SJSA1 (cell line): ENCODE measurements around the gene KLK6. TPM values are rescaled to one million over a fixed set of nuclear protein-coding genes. Genes with fewer than 3 reads are reported as not detected.
"Not testable (repeated sequence)": the region's sequence is repeated elsewhere in the genome, so short reads cannot be mapped to it uniquely, and the experiment has no call there.

Experiments used
- DNase-seq, 2 experiments: peaks; one replicate each; pipeline ENCODE4 v3.0.0-alpha.2; 2015 to 2020; ENCODE audit warnings: low spot score in 2 of 2, low read depth in 1 of 2
- H3K27ac ChIP-seq: fragments of 250-450 bp; sonication (Bioruptor Pico); 2 replicates; pipeline ENCODE4 v1.5.1; 2020; ENCODE audit warnings: mild to moderate bottlenecking, moderate library complexity
- H3K27me3 ChIP-seq: fragments of 250-450 bp; sonication (Bioruptor Pico); replicated peaks from 2 replicates; pipeline ENCODE4 v1.5.1; 2020; ENCODE audit warnings: mild to moderate bottlenecking, moderate library complexity
- H3K36me3 ChIP-seq: fragments of 250-450 bp; sonication (Bioruptor Pico); 2 replicates; pipeline ENCODE4 v1.5.1; 2020; ENCODE audit warnings: mild to moderate bottlenecking
- H3K4me1 ChIP-seq: fragments of 250-450 bp; sonication (Bioruptor Pico); replicated peaks from 2 replicates; pipeline ENCODE4 v1.6.1; 2021; ENCODE audit warnings: mild to moderate bottlenecking
- H3K4me3 ChIP-seq: fragments of 250-450 bp; sonication (Bioruptor Pico); 2 replicates; pipeline ENCODE4 v1.5.1; 2020; ENCODE audit warnings: mild to moderate bottlenecking
- H3K9me3 ChIP-seq: fragments of 250-450 bp; sonication (Bioruptor Pico); replicated peaks from 2 replicates; pipeline ENCODE4 v1.5.1; 2020; ENCODE audit warnings: mild to moderate bottlenecking
- total RNA-seq: library from RNA; depleted of rRNA; stranded (reverse); fragments of >200 nt; shearing (Covaris generic); gene quantifications from 2 replicates; pipeline ENCODE4 v1.2.3, GENCODE V29; 2014

KLK6 gene
- total RNA-seq, 1 experiment from 2014 or later, result not detected

GRCh38 chr19:51002542-51003311, 33.3 kb upstream of the KLK6 start:
- no peak overlapping the region for H3K27ac ChIP-seq
- 0 out of 2 replicates have a peak, but pooled peaks cover 4% of the 10 kb centered on the region for H3K27me3 ChIP-seq
- H3K9me3 ChIP-seq, result no peaks in the 10 kb centered on the region
- H3K4me1 ChIP-seq, result no peaks in the 10 kb centered on the region
- no peak overlapping the region for H3K4me3 ChIP-seq
- no peak for DNase-seq
- no peaks in the 10 kb centered on the region for H3K36me3 ChIP-seq

- Histone ChIP-seq H3K9me3 (no peaks in the 10 kb centered on the region), H3K4me1 (no peaks in the 10 kb centered on the region), H3K4me3 (no peak overlapping the region), H3K36me3 (no peaks in the 10 kb centered on the region), H3K27ac (no peak overlapping the region), H3K27me3 (0 out of 2 replicates have a peak, but pooled peaks cover 4% of the 10 kb centered on the region)
- no peak for DNase-seq
These were observed 32.7 kb upstream of the KLK6 start for GRCh38 chr19:51002089-51002532.

- Histone ChIP-seq H3K4me1 (no peaks in the 10 kb centered on the region), H3K9me3 (no peaks in the 10 kb centered on the region), H3K4me3 (no peak within 1 kb of the TSS), H3K27me3 (0 out of 2 replicates have a peak, but pooled peaks cover 4% of the 10 kb centered on the region), H3K27ac (no peak within 1 kb of the TSS), H3K36me3 (no peaks in the 10 kb centered on the region)
- DNase-seq, result no peak
These were observed 32.1 kb upstream of the KLK6 start, which contains the start of gene KLK8 for GRCh38 chr19:51001515-51001914. Gene KLK8, minus strand, starts transcription at chr19:51001604. Its CDS starts 437 bp downstream, at chr19:51001167.

GRCh38 chr19:51000981-51001380, 31.6 kb upstream of the KLK6 start:
- DNase-seq, result no peak
- Histone ChIP-seq H3K4me1 (no peaks in the 10 kb centered on the region), H3K36me3 (no peaks in the 10 kb centered on the region), H3K27me3 (0 out of 2 replicates have a peak, but pooled peaks cover 4% of the 10 kb centered on the region), H3K4me3 (no peak overlapping the region), H3K9me3 (no peaks in the 10 kb centered on the region), H3K27ac (no peak overlapping the region)

GRCh38 chr19:51000426-51000825, 31.0 kb upstream of the KLK6 start:
- no peak for DNase-seq
- Histone ChIP-seq H3K4me1 (no peaks in the 10 kb centered on the region), H3K27me3 (0 out of 2 replicates have a peak, but pooled peaks cover 4% of the 10 kb centered on the region), H3K4me3 (no peak overlapping the region), H3K9me3 (no peaks in the 10 kb centered on the region), H3K27ac (no peak overlapping the region), H3K36me3 (no peaks in the 10 kb centered on the region)

- Histone ChIP-seq H3K27me3 (0 out of 2 replicates have a peak, but pooled peaks cover 4% of the 10 kb centered on the region), H3K4me1 (no peaks in the 10 kb centered on the region), H3K27ac (no peak overlapping the region), H3K4me3 (no peak overlapping the region), H3K9me3 (no peaks in the 10 kb centered on the region), H3K36me3 (no peaks in the 10 kb centered on the region)
- no peak for DNase-seq
These were observed 29.3 kb upstream of the KLK6 start for GRCh38 chr19:50998686-50999085.

DNA sequence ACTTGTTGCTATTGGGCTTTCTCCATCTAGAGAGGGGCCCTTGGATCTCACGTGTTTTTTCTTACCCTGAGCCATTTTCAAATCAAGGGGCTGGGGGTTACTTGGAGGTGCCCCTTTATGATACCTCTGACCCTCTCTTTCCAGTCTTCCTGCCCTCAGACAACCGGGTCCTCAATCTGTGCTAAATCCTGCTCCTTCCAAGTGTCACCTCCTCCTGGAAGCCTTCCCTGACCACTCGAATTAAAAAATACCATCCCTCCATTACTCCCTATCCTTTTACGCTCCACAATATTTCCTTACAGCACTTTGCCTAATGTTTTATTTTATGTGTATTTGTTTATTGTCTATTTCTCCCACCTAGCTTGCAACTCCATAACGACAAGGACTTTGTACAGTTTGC, 28.7 kb upstream of the KLK6 start:
- no peak overlapping the region for H3K4me3 ChIP-seq
- no peak for DNase-seq
- H3K36me3 ChIP-seq, result no peaks in the 10 kb centered on the region
- H3K4me1 ChIP-seq, result no peaks in the 10 kb centered on the region
- H3K27me3 ChIP-seq, result 0 out of 2 replicates have a peak, but pooled peaks cover 4% of the 10 kb centered on the region
- H3K27ac ChIP-seq, result no peak overlapping the region
- H3K9me3 ChIP-seq, result no peaks in the 10 kb centered on the region

GRCh38 chr19:50994129-50994528, 24.7 kb upstream of the KLK6 start:
- DNase-seq, result no peak
- Histone ChIP-seq H3K27ac (no peak overlapping the region), H3K9me3 (no peaks in the 10 kb centered on the region)

DNA sequence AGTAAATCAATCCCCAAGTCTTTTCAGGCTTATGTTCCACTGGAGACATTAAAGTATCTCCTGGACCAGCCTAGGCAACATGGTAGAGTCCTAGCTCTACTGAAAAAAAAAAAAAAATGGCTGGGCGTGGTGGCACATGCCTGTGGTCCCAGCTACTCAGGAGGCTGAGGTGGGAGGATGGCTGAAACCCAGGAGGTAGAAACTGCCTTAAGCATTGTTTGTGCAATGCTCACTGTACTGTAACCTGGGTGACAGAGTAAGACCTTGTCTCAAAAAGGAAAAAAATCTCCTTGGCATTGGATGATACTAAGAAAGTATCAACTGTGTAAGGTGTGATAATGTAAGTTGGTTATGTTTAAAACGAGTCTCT, 23.3 kb upstream of the KLK6 start:
- H3K9me3 ChIP-seq, result no peaks in the 10 kb centered on the region
- H3K27ac ChIP-seq, result no peak overlapping the region
- no peaks in the 10 kb centered on the region for H3K36me3 ChIP-seq
- no peaks in the 10 kb centered on the region for H3K4me1 ChIP-seq
- H3K4me3 ChIP-seq, result no peak overlapping the region
- no peaks in the 10 kb centered on the region for H3K27me3 ChIP-seq
- no peak for DNase-seq

More at GRCh38 chr19:50994129-50994528, 24.7 kb upstream of the KLK6 start:
- Histone ChIP-seq H3K4me1 (no peaks in the 10 kb centered on the region), H3K36me3 (no peaks in the 10 kb centered on the region), H3K27me3 (0 out of 2 replicates have a peak, but pooled peaks cover 4% of the 10 kb centered on the region), H3K4me3 (no peak overlapping the region)

DNA sequence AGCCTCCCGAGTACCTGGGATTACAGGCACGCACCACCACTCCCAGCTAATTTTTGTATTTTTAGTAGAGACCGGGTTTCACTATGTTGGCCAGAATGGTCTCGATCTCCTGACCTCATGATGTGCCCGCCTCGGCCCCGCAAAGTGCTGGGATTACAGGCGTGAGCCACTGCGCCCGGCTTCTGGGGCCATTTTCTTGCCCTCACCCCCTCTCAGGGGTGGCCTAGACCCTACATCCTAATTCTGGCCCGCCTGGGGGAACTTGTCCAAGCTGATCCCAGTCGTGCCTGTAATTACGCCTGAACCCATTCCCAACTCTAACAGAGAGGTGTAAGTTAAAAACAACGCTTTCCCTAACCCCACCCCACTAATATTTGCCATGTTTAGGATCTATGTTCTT, 15.0 kb upstream of the KLK6 start:
- H3K9me3 ChIP-seq, DNase-seq, H3K4me1 ChIP-seq, H3K27me3 ChIP-seq, H3K27ac ChIP-seq, H3K36me3 ChIP-seq, H3K4me3 ChIP-seq: not testable (repeated sequence)

GRCh38 chr19:50983625-50984292, 14.4 kb upstream of the KLK6 start, which contains the start of gene KLK7:
Gene KLK7, minus strand, starts transcription at chr19:50983917. Its CDS starts 1,518 bp downstream, at chr19:50982399.
- no peaks in the 10 kb centered on the region for H3K36me3 ChIP-seq
- H3K27ac ChIP-seq, result no peak within 1 kb of the TSS
- H3K9me3 ChIP-seq, result no peaks in the 10 kb centered on the region
- no peaks in the 10 kb centered on the region for H3K4me1 ChIP-seq
- DNase-seq, result no peak
- no peaks in the 10 kb centered on the region; the same call in none of the 2 replicates for H3K27me3 ChIP-seq
- H3K4me3 ChIP-seq, result no peak within 1 kb of the TSS

DNA sequence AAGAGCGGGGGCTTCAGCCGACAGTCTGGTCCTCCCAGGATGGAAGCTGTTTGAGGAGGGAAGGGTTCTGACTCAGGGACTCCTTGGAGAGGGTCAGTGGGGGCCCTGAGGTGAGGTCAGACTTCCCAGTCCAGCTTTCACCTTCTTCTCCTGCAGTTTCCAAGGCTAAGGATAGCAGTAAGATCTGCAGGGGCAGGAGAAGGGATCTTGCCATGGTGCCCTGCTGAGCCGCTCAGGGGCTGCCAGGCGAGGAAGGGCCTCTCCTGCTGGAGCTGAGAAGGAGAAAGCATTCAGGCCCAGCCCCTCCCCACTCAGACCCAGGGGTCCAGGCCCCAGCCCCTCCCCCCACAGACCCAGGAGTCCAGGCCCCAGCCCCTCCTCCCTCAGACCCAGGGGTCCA, 12.8 kb upstream of the KLK6 start:
- Histone ChIP-seq H3K4me3 (no peak overlapping the region), H3K36me3 (no peaks in the 10 kb centered on the region), H3K9me3 (no peaks in the 10 kb centered on the region), H3K4me1 (no peaks in the 10 kb centered on the region), H3K27me3 (peaks cover 4% of the 10 kb centered on the region), H3K27ac (no peak overlapping the region)
- no peak for DNase-seq

DNA sequence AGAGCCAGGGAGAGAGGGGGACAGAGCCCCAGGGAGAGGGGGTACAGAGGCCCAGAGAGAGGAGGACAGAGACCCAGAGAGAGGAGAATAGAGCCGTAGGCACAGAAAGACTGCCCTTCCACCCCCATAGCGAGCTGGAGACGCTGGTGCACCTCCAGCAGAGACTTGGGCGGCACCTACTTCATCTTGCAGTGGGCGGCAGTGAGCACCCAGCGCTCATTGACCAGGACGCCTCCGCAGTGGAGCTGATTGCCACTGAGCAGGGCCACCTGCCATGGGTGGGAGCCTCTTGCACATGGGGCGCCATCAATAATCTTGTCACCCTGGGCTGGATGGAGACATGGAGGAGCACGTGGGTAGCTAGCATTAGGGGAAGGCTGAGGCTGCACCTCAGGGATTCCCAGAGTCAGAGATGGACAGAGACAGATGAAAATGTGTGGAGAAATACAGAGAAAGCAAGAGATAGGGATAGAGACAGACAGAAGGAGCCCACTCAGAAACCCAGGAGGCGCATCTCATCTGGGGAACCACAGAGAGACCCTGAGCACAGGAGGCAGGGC, 12.3 kb upstream of the KLK6 start:
- Histone ChIP-seq H3K4me3 (no peak overlapping the region), H3K27me3 (peaks cover 9% of the 10 kb centered on the region), H3K4me1 (no peaks in the 10 kb centered on the region), H3K27ac (no peak overlapping the region), H3K9me3 (no peaks in the 10 kb centered on the region), H3K36me3 (no peaks in the 10 kb centered on the region)
- DNase-seq, result no peak

- Histone ChIP-seq H3K27me3 (peaks cover 10% of the 10 kb centered on the region), H3K4me3 (no peak overlapping the region), H3K4me1 (no peaks in the 10 kb centered on the region), H3K9me3 (no peaks in the 10 kb centered on the region), H3K36me3 (no peaks in the 10 kb centered on the region), H3K27ac (no peak overlapping the region)
- no peak for DNase-seq
These were observed 10.8 kb upstream of the KLK6 start for GRCh38 chr19:50980208-50980607.
